Measurements from ENCODE around the gene ACADSB. TPM values are rescaled to one million over a fixed set of nuclear protein-coding genes. Genes with fewer than 3 reads are reported as not detected.

Gene ACADSB
- total RNA-seq: 10 to 100 TPM; 24.4 to 27.3 TPM
- polyA plus RNA-seq: 29.2 TPM

DNA sequence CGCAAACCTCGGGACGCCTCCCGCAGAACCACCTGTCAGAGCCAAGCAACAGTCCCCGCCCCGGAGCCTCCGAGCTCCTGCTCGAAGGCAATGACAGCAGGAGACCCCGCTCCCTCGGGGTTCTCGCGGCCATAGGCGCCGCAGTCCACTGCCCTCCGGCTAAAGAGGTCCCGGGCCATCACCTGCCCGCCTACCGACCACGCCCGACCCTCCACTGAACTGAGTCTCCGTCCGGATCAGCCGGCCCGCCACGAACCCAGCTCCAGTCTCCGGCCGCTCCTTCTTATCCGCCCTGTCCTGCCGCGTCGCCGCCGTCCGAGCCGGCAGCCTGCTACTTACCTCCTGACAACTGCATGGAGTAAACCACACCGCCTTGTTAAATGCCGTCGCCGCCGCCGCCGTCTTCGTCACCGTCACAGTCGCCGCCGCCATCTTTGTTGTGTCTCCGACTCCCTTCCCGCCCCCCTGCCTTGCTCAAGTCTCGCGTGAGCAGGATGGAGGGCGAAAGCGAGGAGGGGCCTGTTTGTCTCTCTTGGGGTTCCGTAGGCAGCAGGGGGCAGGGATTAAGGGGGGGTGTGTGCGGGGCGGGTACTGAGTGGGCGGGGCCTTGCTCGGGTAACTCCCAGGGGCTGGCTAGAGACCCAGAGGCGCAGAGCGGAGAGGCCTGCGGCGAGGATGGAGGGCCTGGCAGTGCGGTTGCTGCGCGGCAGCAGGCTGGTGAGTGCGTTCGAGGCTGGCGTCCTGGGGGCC is at the start of gene ACADSB, which contains the start of gene IKZF5:
Gene ACADSB, plus strand, starts transcription at position 652 of the 750 bp plus-strand sequence. Its CDS starts 24 bp downstream, at position 676.
Gene IKZF5, minus strand, starts transcription at position 441 of the 750 bp plus-strand sequence. CDS start 10,170 bp downstream, outside the sequence.
- peak within 1 kb of the TSS; percentile 92 to 100 (median 99) for H3K27ac Mint-ChIP-seq
- H3K27me3 ChIP-seq (ENCODE audit: insufficient read depth, low read length, poor library complexity, severe bottlenecking): no peaks in the 10 kb centered on the region
- H3K36me3 Mint-ChIP-seq: peaks cover 0 to 39% (median 11%) of the 10 kb centered on the region in 3 donors
- no peaks in the 10 kb centered on the region for H3K9me3 ChIP-seq (ENCODE audit: low read length)
- ChIA-PET POLR2A (interaction anchor here (0.8 to 3.7 kb wide), 8 partner anchors 13 to 1453 kb away, joined by 3 to 29 read pairs (median 6); partner anchors contain the start of genes BUB3, C10orf88, FAM24B and LHPP), CTCF (interaction anchor here (1.0 to 7.2 kb wide), 4 partner anchors 13 to 146 kb away, joined by 3 to 39 read pairs (median 6); partner anchors contain the start of genes BUB3 and PSTK)
- H3K4me1 ChIP-seq (ENCODE audit: insufficient read depth, low read length): peaks cover 56% of the 10 kb centered on the region
- peak within 1 kb of the TSS; percentile 95 to 100 (median 99) for H3K4me3 Mint-ChIP-seq
- no peaks in the 10 kb centered on the region for H3K36me3 ChIP-seq (ENCODE audit: insufficient read depth, low read length)
- H3K27ac ChIP-seq (ENCODE audit: low read depth, low read length): peak within 1 kb of the TSS; percentile 96
- peak within 1 kb of the TSS; percentile 92 for H3K4me3 ChIP-seq (ENCODE audit: low read length)
- DNase-seq: peak; percentile 94 to 99 (median 95)
- no peaks in the 10 kb centered on the region for H3K27me3 Mint-ChIP-seq
- H3K4me1 Mint-ChIP-seq: peaks cover 57 to 75% (median 68%) of the 10 kb centered on the region in 3 donors
- H3K9me3 Mint-ChIP-seq: no peaks in the 10 kb centered on the region

DNA sequence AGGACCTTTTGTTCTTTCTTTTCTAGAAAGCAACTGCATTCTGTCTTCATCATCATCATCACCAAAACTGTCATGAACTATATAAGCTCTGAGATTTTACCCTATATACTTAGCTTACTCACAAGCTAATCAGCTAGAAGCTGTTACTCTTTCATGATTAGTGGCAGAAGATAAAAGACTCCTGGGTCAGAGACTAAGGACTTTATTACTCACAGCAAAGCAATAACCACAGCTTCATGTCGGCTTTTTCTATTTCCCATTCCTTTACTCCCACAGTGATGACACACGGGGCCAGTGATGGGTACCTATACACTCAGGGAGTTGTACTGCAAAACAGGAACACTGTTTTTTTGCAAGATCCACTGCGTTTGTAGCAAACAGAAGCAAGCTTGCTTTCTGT is 46.4 kb upstream of the ACADSB start:
- H3K36me3 ChIP-seq (ENCODE audit: insufficient read depth, low read length): no peaks in the 10 kb centered on the region
- POLR2A ChIA-PET: no interaction called here
- Mint-ChIP-seq H3K36me3 (peaks cover 0 to 29% (median 5%) of the 10 kb centered on the region in 3 donors), H3K27ac (no peak overlapping the region), H3K9me3 (peaks cover 14 to 24% (median 18%) of the 10 kb centered on the region in 5 donors), H3K4me3 (no peak overlapping the region), H3K27me3 (peaks cover 5 to 47% of the 10 kb centered on the region in 2 donors), H3K4me1 (no peaks in the 10 kb centered on the region)
- H3K4me1 ChIP-seq (ENCODE audit: insufficient read depth, low read length): no peaks in the 10 kb centered on the region
- DNase-seq: no peak
- H3K27ac ChIP-seq (ENCODE audit: low read depth, low read length): no peak overlapping the region
- H3K27me3 ChIP-seq (ENCODE audit: insufficient read depth, low read length, poor library complexity, severe bottlenecking): no peaks in the 10 kb centered on the region
- H3K4me3 ChIP-seq (ENCODE audit: low read length): no peak overlapping the region
- CTCF ChIA-PET: interaction anchor here (0.6 to 1.4 kb wide), 2 partner anchors 17 to 1751 kb away, joined by 3 to 8 read pairs; partner anchors contain the start of gene PSTK
- peaks cover 3% of the 10 kb centered on the region for H3K9me3 ChIP-seq (ENCODE audit: low read length)

DNA sequence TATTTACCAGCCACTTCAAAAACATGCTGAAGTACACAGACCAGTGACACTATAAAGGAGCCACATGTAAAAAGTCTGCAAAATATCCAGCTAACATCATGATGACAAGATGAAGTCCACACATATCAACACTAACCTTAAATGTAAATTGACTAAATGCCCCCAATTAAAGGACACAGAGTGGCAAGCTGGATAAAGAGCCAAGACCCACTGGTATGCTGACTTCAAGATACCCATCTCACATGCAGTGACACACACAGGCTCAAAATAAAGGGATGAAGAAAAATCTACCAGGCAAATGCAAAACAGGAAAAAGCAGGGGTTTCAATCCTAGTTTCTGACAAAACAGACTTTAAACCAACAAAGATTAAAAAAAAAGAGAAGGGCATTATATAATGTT is 41.9 kb upstream of the ACADSB start:
- CTCF ChIA-PET: no interaction called here
- Histone ChIP-seq H3K4me1 (ENCODE audit: insufficient read depth, low read length) (no peaks in the 10 kb centered on the region), H3K9me3 (ENCODE audit: low read length) (peaks cover 3% of the 10 kb centered on the region), H3K27ac (ENCODE audit: low read depth, low read length) (no peak overlapping the region), H3K36me3 (ENCODE audit: insufficient read depth, low read length) (no peaks in the 10 kb centered on the region), H3K27me3 (ENCODE audit: insufficient read depth, low read length, poor library complexity, severe bottlenecking) (no peaks in the 10 kb centered on the region), H3K4me3 (ENCODE audit: low read length) (no peak overlapping the region)
- POLR2A ChIA-PET: no interaction called here
- Mint-ChIP-seq H3K4me1 (no peaks in the 10 kb centered on the region), H3K27me3 (peaks cover 6 to 47% of the 10 kb centered on the region in 2 donors), H3K27ac (no peak overlapping the region), H3K9me3 (peaks cover 18 to 34% (median 25%) of the 10 kb centered on the region in 5 donors), H3K36me3 (peaks cover 0 to 42% (median 9%) of the 10 kb centered on the region in 3 donors), H3K4me3 (no peak overlapping the region)
- no peak for DNase-seq

DNA sequence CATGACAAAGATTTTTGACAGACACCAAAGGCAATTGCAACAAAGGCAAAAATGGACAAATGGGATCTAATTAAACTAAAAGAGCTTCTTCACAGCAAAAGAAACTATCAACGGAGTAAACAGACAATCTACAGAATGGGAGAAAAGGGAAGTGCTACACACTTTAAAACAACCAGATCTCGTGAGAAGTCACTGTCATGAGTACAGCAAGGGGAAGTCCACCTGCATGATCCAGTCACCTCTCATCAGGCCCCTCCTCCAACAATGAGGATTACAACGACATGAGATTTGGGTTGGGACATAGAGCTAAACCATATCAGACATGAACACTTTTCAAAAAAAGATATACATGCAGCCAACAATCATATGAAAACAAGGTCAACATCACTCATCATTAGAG is 40.1 kb upstream of the ACADSB start:
- Histone ChIP-seq H3K27ac (ENCODE audit: low read depth, low read length) (no peak overlapping the region), H3K4me3 (ENCODE audit: low read length) (no peak overlapping the region), H3K36me3 (ENCODE audit: insufficient read depth, low read length) (no peaks in the 10 kb centered on the region), H3K4me1 (ENCODE audit: insufficient read depth, low read length) (no peaks in the 10 kb centered on the region), H3K27me3 (ENCODE audit: insufficient read depth, low read length, poor library complexity, severe bottlenecking) (no peaks in the 10 kb centered on the region), H3K9me3 (ENCODE audit: low read length) (peaks cover 3% of the 10 kb centered on the region)
- POLR2A ChIA-PET: no interaction called here
- H3K4me3 Mint-ChIP-seq: no peak overlapping the region
- no peak overlapping the region for H3K27ac Mint-ChIP-seq
- CTCF ChIA-PET: interaction anchor here (2.1 kb wide), 1 partner anchor 11 kb away, joined by 6 read pairs; the partner anchor contains the start of gene PSTK
- peaks cover 7 to 36% of the 10 kb centered on the region in 2 donors for H3K27me3 Mint-ChIP-seq
- H3K36me3 Mint-ChIP-seq: peaks cover 0 to 28% (median 7%) of the 10 kb centered on the region in 3 donors
- no peaks in the 10 kb centered on the region for H3K4me1 Mint-ChIP-seq
- peaks cover 18 to 34% (median 25%) of the 10 kb centered on the region in 5 donors for H3K9me3 Mint-ChIP-seq
- DNase-seq: no peak

- POLR2A ChIA-PET: no interaction called here
- DNase-seq: no peak
- CTCF ChIA-PET: no interaction called here
- no peaks in the 10 kb centered on the region for H3K4me1 Mint-ChIP-seq
- H3K27ac Mint-ChIP-seq: no peak overlapping the region
- peaks cover 0 to 2% (median under 1%) of the 10 kb centered on the region in 3 donors for H3K36me3 Mint-ChIP-seq
- H3K36me3 ChIP-seq (ENCODE audit: insufficient read depth, low read length): no peaks in the 10 kb centered on the region
- H3K27ac ChIP-seq (ENCODE audit: low read depth, low read length): no peak overlapping the region
- H3K9me3 ChIP-seq (ENCODE audit: low read length): no peaks in the 10 kb centered on the region
- H3K27me3 ChIP-seq (ENCODE audit: insufficient read depth, low read length, poor library complexity, severe bottlenecking): no peaks in the 10 kb centered on the region
- H3K4me3 ChIP-seq (ENCODE audit: low read length): no peak overlapping the region
- H3K27me3 Mint-ChIP-seq: peaks cover 10 to 15% of the 10 kb centered on the region in 2 donors
- peaks cover 0 to under 1% (median 0%) of the 10 kb centered on the region in 5 donors for H3K9me3 Mint-ChIP-seq
- peak overlapping the region in 1 of 7 donors; percentile 6 for H3K4me3 Mint-ChIP-seq
- no peaks in the 10 kb centered on the region for H3K4me1 ChIP-seq (ENCODE audit: insufficient read depth, low read length)
Measured at GRCh38 chr10:122974023-122974422, 34.8 kb upstream of the ACADSB start.

GRCh38 chr10:122974543-122975064 is 34.2 kb upstream of the ACADSB start:
- Mint-ChIP-seq H3K36me3 (peaks cover 0 to 2% (median 0%) of the 10 kb centered on the region in 3 donors), H3K9me3 (no peaks in the 10 kb centered on the region), H3K27ac (no peak overlapping the region), H3K4me3 (no peak overlapping the region), H3K4me1 (peaks cover 0 to under 1% (median under 1%) of the 10 kb centered on the region in 3 donors), H3K27me3 (peaks cover 10 to 12% of the 10 kb centered on the region in 2 donors)
- H3K4me3 ChIP-seq (ENCODE audit: low read length): no peak overlapping the region
- no peaks in the 10 kb centered on the region for H3K36me3 ChIP-seq (ENCODE audit: insufficient read depth, low read length)
- no peak for DNase-seq
- no peaks in the 10 kb centered on the region for H3K9me3 ChIP-seq (ENCODE audit: low read length)
- ChIA-PET POLR2A (no interaction called here), CTCF (no interaction called here)
- no peaks in the 10 kb centered on the region for H3K4me1 ChIP-seq (ENCODE audit: insufficient read depth, low read length)
- H3K27me3 ChIP-seq (ENCODE audit: insufficient read depth, low read length, poor library complexity, severe bottlenecking): no peaks in the 10 kb centered on the region
- H3K27ac ChIP-seq (ENCODE audit: low read depth, low read length): no peak overlapping the region

DNA sequence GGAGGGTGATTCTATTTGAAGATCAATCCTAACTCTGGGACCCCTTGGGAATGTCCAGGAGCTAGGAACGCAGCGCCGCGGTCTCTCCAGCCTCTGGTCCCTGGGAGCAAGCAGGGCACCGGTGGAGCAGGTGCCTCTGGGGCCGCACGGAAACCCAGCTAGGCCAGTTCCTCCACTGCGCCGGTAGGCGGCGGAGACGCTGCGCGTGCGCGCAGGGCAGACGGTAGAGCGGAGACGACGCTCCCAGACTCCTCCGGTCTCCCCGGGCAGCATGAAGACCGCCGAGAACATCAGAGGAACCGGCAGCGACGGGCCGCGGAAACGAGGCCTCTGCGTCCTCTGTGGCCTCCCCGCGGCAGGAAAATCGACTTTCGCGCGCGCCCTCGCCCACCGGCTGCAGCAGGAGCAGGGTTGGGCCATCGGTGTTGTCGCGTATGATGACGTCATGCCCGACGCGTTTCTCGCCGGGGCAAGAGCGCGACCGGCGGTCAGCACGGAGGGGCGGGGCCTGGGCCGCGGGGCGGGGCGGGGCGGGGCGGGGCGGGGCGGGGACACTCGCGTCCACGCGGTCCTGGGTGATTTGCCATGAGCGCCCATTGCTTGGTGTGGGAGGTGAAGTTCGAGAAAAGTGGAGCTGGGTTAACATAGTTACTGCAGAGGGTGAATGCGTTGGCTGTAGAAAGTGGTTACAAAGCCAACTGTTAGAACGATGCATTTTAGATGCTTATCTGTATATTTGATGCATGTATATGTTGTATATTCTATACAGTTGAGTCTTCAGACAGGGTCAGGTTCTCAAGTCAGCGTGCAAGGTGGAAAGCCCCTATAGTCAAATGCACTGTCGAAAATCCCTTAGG is 28.4 kb upstream of the ACADSB start, which contains the start of gene PSTK:
Gene PSTK, plus strand, starts transcription at position 193 of the 857 bp plus-strand sequence. Its CDS starts 79 bp downstream, at position 272.
- peak within 1 kb of the TSS; percentile 85 to 95 (median 90) for H3K4me3 Mint-ChIP-seq
- H3K9me3 Mint-ChIP-seq: no peaks in the 10 kb centered on the region
- Histone ChIP-seq H3K9me3 (ENCODE audit: low read length) (no peaks in the 10 kb centered on the region), H3K27ac (ENCODE audit: low read depth, low read length) (peak within 1 kb of the TSS; percentile 91), H3K4me3 (ENCODE audit: low read length) (peak within 1 kb of the TSS; percentile 72), H3K4me1 (ENCODE audit: insufficient read depth, low read length) (peaks cover 11% of the 10 kb centered on the region), H3K36me3 (ENCODE audit: insufficient read depth, low read length) (no peaks in the 10 kb centered on the region), H3K27me3 (ENCODE audit: insufficient read depth, low read length, poor library complexity, severe bottlenecking) (no peaks in the 10 kb centered on the region)
- H3K4me1 Mint-ChIP-seq: peaks cover 12 to 25% (median 23%) of the 10 kb centered on the region in 3 donors
- H3K27ac Mint-ChIP-seq: peak within 1 kb of the TSS; percentile 89 to 98 (median 96)
- CTCF ChIA-PET: interaction anchor here (0.8 to 2.8 kb wide), 15 partner anchors 9 to 178 kb away, joined by 3 to 39 read pairs (median 5); partner anchors contain the start of genes ACADSB, BUB3, C10orf88 and IKZF5
- POLR2A ChIA-PET: interaction anchor here (1.4 to 3.1 kb wide), 3 partner anchors 26 to 174 kb away, joined by 3 to 29 read pairs (median 14); partner anchors contain the start of genes ACADSB, BUB3, C10orf88 and IKZF5
- peak; percentile 83 to 91 (median 88) for DNase-seq
- H3K27me3 Mint-ChIP-seq: peaks cover 0 to 4% of the 10 kb centered on the region in 2 donors
- peaks cover 4 to 19% (median 8%) of the 10 kb centered on the region in 3 donors for H3K36me3 Mint-ChIP-seq

Data from CD8-positive, alpha-beta memory T cell (primary cell).